K562 (cell line): Measurements from ENCODE around the gene OPRD1. TPM values are rescaled to one million over a fixed set of nuclear protein-coding genes. Genes with fewer than 3 reads are reported as not detected.

Experiments
- ATAC-seq: fragments of 200-7000 bp; cut with Tn5 transposase; 3 replicates; pipeline ENCODE4 v1.9.1; 2020; ENCODE audit warnings: moderate library complexity
- BruUV-seq: library from RNA; stranded (reverse); fragments of 400-500 nt; replicated peaks from 2 replicates; lab custom pipeline; 2021; lab: Mats Ljungman, UMichigan
- CTCF ChIA-PET: fragments of 300-600 bp; formaldehyde crosslinking; extraction: SDS; loops from one replicate; lab custom pipeline; 2021; ENCODE audit warnings: low intra/inter-chr PET ratio; lab: Yijun Ruan, JAX
- POLR2A ChIA-PET: fragments of 300-600, 350-650 bp; sonication (Branson Sonifier 250); formaldehyde crosslinking; extraction: SDS; loops from one replicate; lab custom pipeline; 2021; ENCODE audit warnings: antibody characterized with exemption, inconsistent platforms; lab: Yijun Ruan, JAX
- DNase-seq, 4 experiments: peaks; one replicate each; pipeline versions ENCODE4 v3.0.0 to v3.0.0-alpha.2; 2011 to 2018; ENCODE audit warnings: low spot score in 3 of 4, mixed read lengths in 3 of 4; ENCODE audit errors: extremely low read depth in 1 of 4
- FAIRE-seq: peaks from 2 replicates; lab custom pipeline; 2011; peaks lifted over from hg19 to GRCh38; lab: Jason Lieb, UNC
- H2AFZ ChIP-seq: 2 replicates; pipeline ENCODE4 v1.6.0; 2011; ENCODE audit warnings: low read depth, low read length, control low read depth, inconsistent platforms
- H3K27ac ChIP-seq: fragments of 200-600 bp; 3 replicates; pipeline ENCODE4 v1.8.0; 2011; ENCODE audit warnings: low read depth, mild to moderate bottlenecking, control low read depth, inconsistent platforms, low read length, moderate library complexity, mixed read lengths; ENCODE audit errors: extremely low read depth
- H3K27me3 ChIP-seq, 2 experiments: fragments of 300-600 bp in 1 of 2; 2 replicates in 1 of 2; 3 replicates in 1 of 2; pipeline versions ENCODE4 v1.6.0 to v1.8.0; 2011; ENCODE audit warnings: inconsistent platforms in 2 of 2, low read length in 2 of 2, mild to moderate bottlenecking in 1 of 2, mixed read lengths in 1 of 2, moderate library complexity in 1 of 2; ENCODE audit not compliant: control insufficient read depth in 2 of 2, insufficient read depth in 2 of 2
- H3K36me3 ChIP-seq: fragments of 300-600 bp; 3 replicates; pipeline ENCODE4 v1.8.0; 2011; ENCODE audit warnings: mild to moderate bottlenecking, low read length, inconsistent platforms; ENCODE audit not compliant: control insufficient read depth, insufficient read depth
- H3K4me1 ChIP-seq, 2 experiments: fragments of 200-600 bp in 1 of 2; replicated peaks in 1 of 2; 2 replicates in 1 of 2; 3 replicates in 1 of 2; pipeline versions ENCODE4 v1.5.1 to v1.8.0; 2011; ENCODE audit warnings: inconsistent platforms in 2 of 2, low read length in 2 of 2, mild to moderate bottlenecking in 1 of 2, mixed read lengths in 1 of 2, moderate library complexity in 1 of 2; ENCODE audit not compliant: control insufficient read depth in 2 of 2, insufficient read depth in 2 of 2
- H3K4me2 ChIP-seq: 2 replicates; pipeline ENCODE4 v1.6.1; 2011; ENCODE audit warnings: low read length, control low read depth, inconsistent platforms, mixed read lengths; ENCODE audit not compliant: insufficient read depth
- H3K4me3 ChIP-seq: fragments of 200-600 bp; sonication (generic), shearing (Covaris generic); 2 replicates; pipeline ENCODE4 v1.5.1; 2016; ENCODE audit warnings: control low read depth, inconsistent platforms
- H3K79me2 ChIP-seq: fragments of 200-600 bp; 3 replicates; pipeline ENCODE4 v1.8.0; 2011; ENCODE audit warnings: low read length, inconsistent platforms; ENCODE audit not compliant: control insufficient read depth, insufficient read depth
- H3K9ac ChIP-seq, 2 experiments: 2 replicates each; pipeline versions ENCODE4 v1.6.0 to v1.6.1; 2011; ENCODE audit warnings: low read depth in 2 of 2, low read length in 2 of 2, control low read depth in 1 of 2, inconsistent platforms in 1 of 2, mild to moderate bottlenecking in 1 of 2, mixed read lengths in 1 of 2; ENCODE audit not compliant: insufficient read depth in 1 of 2
- H3K9me1 ChIP-seq: one replicate; pipeline ENCODE4 v1.6.0; 2011; ENCODE audit warnings: inconsistent platforms, mild to moderate bottlenecking, low read length, moderate library complexity; ENCODE audit not compliant: control insufficient read depth, insufficient read depth
- H3K9me3 ChIP-seq: replicated peaks from 2 replicates; pipeline ENCODE4 v1.5.1; 2011; ENCODE audit warnings: low read depth, low read length, inconsistent platforms; ENCODE audit not compliant: control insufficient read depth, insufficient read depth
- H4K20me1 ChIP-seq: replicated peaks from 2 replicates; pipeline ENCODE4 v1.6.1; 2011; ENCODE audit warnings: low read length, inconsistent platforms, mixed read lengths; ENCODE audit not compliant: control insufficient read depth, insufficient read depth
- HOXB6 ChIP-seq: fragments of 250-450 bp; sonication (Bioruptor Pico); IDR thresholded peaks from 2 replicates; pipeline ENCODE4 v1.5.1; 2022; ENCODE audit warnings: mild to moderate bottlenecking, borderline replicate concordance
- MAFF ChIP-seq: IDR thresholded peaks from 2 replicates; pipeline ENCODE4 v1.6.1; 2012; ENCODE audit warnings: low read length, improper control_type of control experiment
- MCM7 ChIP-seq, 2 experiments: fragments of 450-650 bp; IDR thresholded peaks; 2 replicates each; pipeline ENCODE4 v1.6.1; 2016 to 2018
- NFATC3 ChIP-seq: fragments of 450-650 bp; IDR thresholded peaks from 2 replicates; pipeline ENCODE4 v1.6.1; 2017; ENCODE audit warnings: mild to moderate bottlenecking
- RBM39 ChIP-seq: fragments of 200-400 bp; formaldehyde crosslinking; optimal IDR thresholded peaks from 2 replicates; pipeline ENCODE3; 2018; ENCODE audit warnings: low read depth, low read length
- SMAD1 ChIP-seq: fragments of 150-350 bp; IDR thresholded peaks from 2 replicates; pipeline ENCODE4 v1.6.1; 2014; ENCODE audit warnings: low read length, low read depth; ENCODE audit not compliant: partially characterized antibody
- ZNF408 ChIP-seq: fragments of 250-450 bp; sonication (Bioruptor Pico); IDR thresholded peaks from 2 replicates; pipeline ENCODE4 v1.4.0; 2020; ENCODE audit warnings: low read depth, mild to moderate bottlenecking, moderate library complexity
- WGBS: fragments of 100-300 bp; shearing (Covaris generic); methylation state at CpG from one replicate; pipeline ENCODE4 v1.1.6; 2016; ENCODE audit warnings: low coverage, mixed read lengths; ENCODE audit not compliant: insufficient coverage; ENCODE audit errors: missing lambda C conversion rate; 5-methylcytosine and 5-hydroxymethylcytosine counted together
- in situ Hi-C: fragments of 300-500 bp; cut with MboI; formaldehyde crosslinking; loops from 4 replicates; pipeline ENCODE4 v1.15.0; 2018; ENCODE audit warnings: inconsistent platforms, mixed read lengths
- intact Hi-C: fragments of 100-400 bp; cut with micrococcal nuclease; formaldehyde crosslinking; loops from 2 replicates; pipeline ENCODE4 v1.14.2; 2022
- polyA plus RNA-seq, 8 experiments: library from polyadenylated mRNA; depleted of rRNA in 4 of 8; stranded (reverse) in 5 of 8; unstranded in 3 of 8; fragments of >200 nt; fragmentation: Nextera tagmentation in 2 of 8; fragmentation: Illumina TruSeq in 1 of 8; extraction: Ambion mirVana in 2 of 8; extraction: Trizol in 1 of 8; gene quantifications; 2 replicates each; pipeline versions ENCODE4 v1.2.1 to v1.2.3, GENCODE V29; 2011 to 2014; ENCODE audit warnings: inconsistent platforms in 1 of 8, missing spikeins in 1 of 8
- total RNA-seq, 7 experiments: library from RNA; depleted of rRNA in 6 of 7; stranded (reverse); fragments of >200 nt in 6 of 7; fragmentation: Illumina TruSeq in 2 of 7; extraction: Trizol in 2 of 7; gene quantifications; 2 replicates each; pipeline versions ENCODE4 v1.2.1 to v1.2.3, GENCODE V29; 2011 to 2021; ENCODE audit warnings: low replicate concordance in 1 of 7
- TF ChIP-seq, protein P1 (sequence below): fragments of 450-650 bp; IDR thresholded peaks from 2 replicates; pipeline ENCODE4 v1.6.1; 2017; ENCODE audit warnings: antibody characterized with exemption, mild to moderate bottlenecking
- TF ChIP-seq, protein P2 (sequence below): fragments of 450-650 bp; IDR thresholded peaks from 2 replicates; pipeline ENCODE4 v1.6.1; 2016

The OPRD1 gene
- total and polyA plus RNA-seq, 9 of the 15 experiments (the other 6 are each of a cell fraction or from before 2014, with no cell fraction given): under 0.01 to 0.03 (median under 0.01) TPM; not detected in 6

DNA sequence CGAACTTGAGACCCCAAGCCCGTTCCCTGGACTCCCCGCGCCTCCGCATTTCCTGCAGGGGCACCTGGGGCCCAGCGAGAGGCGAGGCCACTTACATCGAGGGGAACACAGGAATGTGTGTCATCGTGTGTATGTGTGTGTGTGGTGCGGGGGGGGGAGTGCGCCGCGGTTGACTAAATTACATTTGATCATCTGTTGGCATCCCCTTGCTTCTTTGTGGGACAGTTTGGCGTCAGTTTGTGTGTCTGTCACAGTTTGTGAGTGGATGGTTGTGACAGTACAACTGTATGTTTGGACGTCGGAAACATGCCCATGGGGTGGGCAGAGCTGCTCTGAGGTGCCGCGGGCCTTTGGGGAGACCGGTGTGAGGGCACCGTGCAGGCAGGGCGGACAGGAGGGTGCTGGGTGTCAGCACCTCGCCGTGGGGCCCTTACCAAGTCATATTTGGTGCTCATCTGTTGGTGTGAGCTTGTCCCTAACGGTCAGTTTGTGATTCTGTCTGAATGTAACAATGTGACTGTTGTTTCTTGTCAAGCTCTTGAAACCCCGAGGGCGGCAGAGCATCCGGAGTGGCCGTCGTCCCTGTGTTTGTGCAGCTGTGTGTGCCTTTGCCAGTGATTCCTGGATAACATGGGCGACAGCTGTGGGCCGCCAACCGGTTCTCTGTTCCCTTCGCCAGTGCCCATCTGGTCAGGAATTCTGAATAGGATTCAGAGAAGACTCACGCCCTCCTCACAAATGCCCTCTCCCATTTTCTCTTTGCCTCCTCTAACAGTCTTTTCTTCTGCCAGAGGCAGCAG, 899 bp downstream of the OPRD1 start:
- FAIRE-seq (no peak), ATAC-seq (no peak), DNase-seq (no peak)
- no peak overlapping the region for H3K4me2 ChIP-seq
- H3K9me3 ChIP-seq: no peaks in the 10 kb centered on the region
- no peaks in the 10 kb centered on the region for H3K36me3 ChIP-seq
- no peak overlapping the region for H2AFZ ChIP-seq
- ChIA-PET POLR2A (interaction anchor here (0.6 to 1.4 kb wide), 5 partner anchors 8 to 621 kb away, joined by 3 to 5 read pairs (median 3); no protein-coding TSS in a partner anchor), CTCF (no interaction called here)
- H3K27ac ChIP-seq: no peak overlapping the region
- no peak overlapping the region for H3K9ac ChIP-seq
- peaks cover 0 to 21% of the 10 kb centered on the region in 2 experiments; a peak in 2 of 5 replicates for H3K4me1 ChIP-seq
- H3K79me2 ChIP-seq: no peaks in the 10 kb centered on the region
- no peak overlapping the region for H3K4me3 ChIP-seq
- peaks cover 26% of the 10 kb centered on the region for H4K20me1 ChIP-seq
- peaks cover 61 to 77% of the 10 kb centered on the region in 2 experiments for H3K27me3 ChIP-seq
- TF ChIP-seq RBM39 (no peak), MCM7 (IDR thresholded peaks at IDR 0.05) (no peak), HOXB6 (CRISPR knock-in tag) (no peak), MAFF (no peak), ZNF408 (CRISPR knock-in tag) (no peak), NFATC3 (no peak), SMAD1 (no peak)
- TF ChIP-seq, protein P1, sequence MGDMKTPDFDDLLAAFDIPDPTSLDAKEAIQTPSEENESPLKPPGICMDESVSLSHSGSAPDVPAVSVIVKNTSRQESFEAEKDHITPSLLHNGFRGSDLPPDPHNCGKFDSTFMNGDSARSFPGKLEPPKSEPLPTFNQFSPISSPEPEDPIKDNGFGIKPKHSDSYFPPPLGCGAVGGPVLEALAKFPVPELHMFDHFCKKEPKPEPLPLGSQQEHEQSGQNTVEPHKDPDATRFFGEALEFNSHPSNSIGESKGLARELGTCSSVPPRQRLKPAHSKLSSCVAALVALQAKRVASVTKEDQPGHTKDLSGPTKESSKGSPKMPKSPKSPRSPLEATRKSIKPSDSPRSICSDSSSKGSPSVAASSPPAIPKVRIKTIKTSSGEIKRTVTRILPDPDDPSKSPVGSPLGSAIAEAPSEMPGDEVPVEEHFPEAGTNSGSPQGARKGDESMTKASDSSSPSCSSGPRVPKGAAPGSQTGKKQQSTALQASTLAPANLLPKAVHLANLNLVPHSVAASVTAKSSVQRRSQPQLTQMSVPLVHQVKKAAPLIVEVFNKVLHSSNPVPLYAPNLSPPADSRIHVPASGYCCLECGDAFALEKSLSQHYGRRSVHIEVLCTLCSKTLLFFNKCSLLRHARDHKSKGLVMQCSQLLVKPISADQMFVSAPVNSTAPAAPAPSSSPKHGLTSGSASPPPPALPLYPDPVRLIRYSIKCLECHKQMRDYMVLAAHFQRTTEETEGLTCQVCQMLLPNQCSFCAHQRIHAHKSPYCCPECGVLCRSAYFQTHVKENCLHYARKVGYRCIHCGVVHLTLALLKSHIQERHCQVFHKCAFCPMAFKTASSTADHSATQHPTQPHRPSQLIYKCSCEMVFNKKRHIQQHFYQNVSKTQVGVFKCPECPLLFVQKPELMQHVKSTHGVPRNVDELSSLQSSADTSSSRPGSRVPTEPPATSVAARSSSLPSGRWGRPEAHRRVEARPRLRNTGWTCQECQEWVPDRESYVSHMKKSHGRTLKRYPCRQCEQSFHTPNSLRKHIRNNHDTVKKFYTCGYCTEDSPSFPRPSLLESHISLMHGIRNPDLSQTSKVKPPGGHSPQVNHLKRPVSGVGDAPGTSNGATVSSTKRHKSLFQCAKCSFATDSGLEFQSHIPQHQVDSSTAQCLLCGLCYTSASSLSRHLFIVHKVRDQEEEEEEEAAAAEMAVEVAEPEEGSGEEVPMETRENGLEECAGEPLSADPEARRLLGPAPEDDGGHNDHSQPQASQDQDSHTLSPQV: no peak
- TF ChIP-seq, protein P2, sequence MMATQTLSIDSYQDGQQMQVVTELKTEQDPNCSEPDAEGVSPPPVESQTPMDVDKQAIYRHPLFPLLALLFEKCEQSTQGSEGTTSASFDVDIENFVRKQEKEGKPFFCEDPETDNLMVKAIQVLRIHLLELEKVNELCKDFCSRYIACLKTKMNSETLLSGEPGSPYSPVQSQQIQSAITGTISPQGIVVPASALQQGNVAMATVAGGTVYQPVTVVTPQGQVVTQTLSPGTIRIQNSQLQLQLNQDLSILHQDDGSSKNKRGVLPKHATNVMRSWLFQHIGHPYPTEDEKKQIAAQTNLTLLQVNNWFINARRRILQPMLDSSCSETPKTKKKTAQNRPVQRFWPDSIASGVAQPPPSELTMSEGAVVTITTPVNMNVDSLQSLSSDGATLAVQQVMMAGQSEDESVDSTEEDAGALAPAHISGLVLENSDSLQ: no peak
- 24% methylated on average over 30 of the region's 34 CpGs for WGBS
- BruUV-seq: no TSS peak
- intact Hi-C loops (no loop called here), in situ Hi-C loops (no loop called here)
- H3K9me1 ChIP-seq: no peaks in the 10 kb centered on the region
